Neural progenitor cell (in vitro differentiated cells): ENCODE measurements around the gene VWA7.

Experiments used
- EZH2 ChIP-seq: fragments of 200-600 bp; sonication (generic); IDR thresholded peaks from 2 replicates; pipeline ENCODE4 v1.6.1; 2017; ENCODE audit warnings: antibody characterized with exemption, mild to moderate bottlenecking, moderate library complexity
- TF ChIP-seq, protein P1 (sequence below): fragments of 200-600 bp; sonication (generic); IDR thresholded peaks from 2 replicates; pipeline ENCODE4 v1.5.1; 2017; ENCODE audit warnings: antibody characterized with exemption, mild to moderate bottlenecking

DNA sequence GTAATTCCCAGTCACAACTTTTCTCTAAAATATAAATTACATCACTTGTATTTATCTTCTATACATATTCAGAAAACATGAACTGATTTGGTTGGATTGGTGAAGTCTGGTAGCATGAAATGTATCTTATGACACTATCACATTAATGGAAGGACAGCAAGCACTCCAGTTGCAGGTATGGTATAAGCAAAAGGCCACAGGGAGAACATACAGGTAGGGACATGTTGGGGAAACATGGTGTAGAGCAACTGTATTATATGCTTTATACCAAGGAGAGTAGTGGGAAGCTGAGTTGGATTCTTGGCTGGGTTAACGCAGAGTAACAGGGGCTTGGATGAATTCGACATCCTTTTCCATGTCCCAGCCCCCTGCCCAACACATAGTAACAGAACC lies 19.9 kb upstream of the VWA7 start:
- TF ChIP-seq, protein P1, sequence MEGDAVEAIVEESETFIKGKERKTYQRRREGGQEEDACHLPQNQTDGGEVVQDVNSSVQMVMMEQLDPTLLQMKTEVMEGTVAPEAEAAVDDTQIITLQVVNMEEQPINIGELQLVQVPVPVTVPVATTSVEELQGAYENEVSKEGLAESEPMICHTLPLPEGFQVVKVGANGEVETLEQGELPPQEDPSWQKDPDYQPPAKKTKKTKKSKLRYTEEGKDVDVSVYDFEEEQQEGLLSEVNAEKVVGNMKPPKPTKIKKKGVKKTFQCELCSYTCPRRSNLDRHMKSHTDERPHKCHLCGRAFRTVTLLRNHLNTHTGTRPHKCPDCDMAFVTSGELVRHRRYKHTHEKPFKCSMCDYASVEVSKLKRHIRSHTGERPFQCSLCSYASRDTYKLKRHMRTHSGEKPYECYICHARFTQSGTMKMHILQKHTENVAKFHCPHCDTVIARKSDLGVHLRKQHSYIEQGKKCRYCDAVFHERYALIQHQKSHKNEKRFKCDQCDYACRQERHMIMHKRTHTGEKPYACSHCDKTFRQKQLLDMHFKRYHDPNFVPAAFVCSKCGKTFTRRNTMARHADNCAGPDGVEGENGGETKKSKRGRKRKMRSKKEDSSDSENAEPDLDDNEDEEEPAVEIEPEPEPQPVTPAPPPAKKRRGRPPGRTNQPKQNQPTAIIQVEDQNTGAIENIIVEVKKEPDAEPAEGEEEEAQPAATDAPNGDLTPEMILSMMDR: no peak
- TF ChIP-seq EZH2: no peak
